K562 (cell line): Measurements from ENCODE around the gene FAM177B.

Experiments used
- NUFIP1 ChIP-seq: fragments of 450-650 bp; IDR thresholded peaks from 2 replicates; pipeline ENCODE4 v1.6.1; 2018; ENCODE audit not compliant: partially characterized antibody
- RFX5 ChIP-seq: IDR thresholded peaks from 2 replicates; pipeline ENCODE4 v1.6.1; 2011; ENCODE audit warnings: low read depth, mild to moderate bottlenecking, improper control_type of control experiment, low read length
- ZBTB43 ChIP-seq: sonication (generic); formaldehyde crosslinking; IDR thresholded peaks from 2 replicates; pipeline ENCODE4 v1.8.0; 2023; ENCODE audit warnings: mild to moderate bottlenecking, missing genetic modification reagents
- TF ChIP-seq, protein P1 (sequence below), 3 experiments: IDR thresholded peaks in 2 of 3; conservative IDR thresholded peaks in 1 of 3; 2 replicates each; pipeline ENCODE4 v1.5.1; 2011 to 2012; ENCODE audit warnings: low read length in 3 of 3, mild to moderate bottlenecking in 3 of 3, control low read depth in 2 of 3, improper control_type of control experiment in 1 of 3, inconsistent platforms in 1 of 3, low read depth in 1 of 3, mixed read lengths in 1 of 3, moderate library complexity in 1 of 3; ENCODE audit not compliant: insufficient read depth in 2 of 3

DNA sequence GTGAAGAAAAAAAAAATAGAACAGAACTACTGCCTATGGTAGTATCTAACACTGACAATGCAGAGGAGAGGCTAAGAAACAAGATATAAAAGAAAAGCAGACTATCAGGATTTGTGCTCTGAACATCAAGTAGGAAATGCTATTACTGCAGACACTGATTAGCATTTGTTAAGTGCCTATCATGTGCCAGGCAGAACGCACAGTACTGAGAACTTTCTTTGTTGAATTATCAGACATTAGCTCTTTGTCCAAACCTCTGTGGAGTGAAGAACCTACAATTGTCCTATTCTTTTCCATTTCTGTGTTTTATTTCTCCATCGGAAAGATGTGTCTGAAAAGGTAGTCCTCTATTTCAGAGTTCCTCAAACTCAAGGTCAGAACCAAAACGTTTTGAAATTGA is 47.4 kb downstream of the FAM177B start:
- TF ChIP-seq, protein P1, sequence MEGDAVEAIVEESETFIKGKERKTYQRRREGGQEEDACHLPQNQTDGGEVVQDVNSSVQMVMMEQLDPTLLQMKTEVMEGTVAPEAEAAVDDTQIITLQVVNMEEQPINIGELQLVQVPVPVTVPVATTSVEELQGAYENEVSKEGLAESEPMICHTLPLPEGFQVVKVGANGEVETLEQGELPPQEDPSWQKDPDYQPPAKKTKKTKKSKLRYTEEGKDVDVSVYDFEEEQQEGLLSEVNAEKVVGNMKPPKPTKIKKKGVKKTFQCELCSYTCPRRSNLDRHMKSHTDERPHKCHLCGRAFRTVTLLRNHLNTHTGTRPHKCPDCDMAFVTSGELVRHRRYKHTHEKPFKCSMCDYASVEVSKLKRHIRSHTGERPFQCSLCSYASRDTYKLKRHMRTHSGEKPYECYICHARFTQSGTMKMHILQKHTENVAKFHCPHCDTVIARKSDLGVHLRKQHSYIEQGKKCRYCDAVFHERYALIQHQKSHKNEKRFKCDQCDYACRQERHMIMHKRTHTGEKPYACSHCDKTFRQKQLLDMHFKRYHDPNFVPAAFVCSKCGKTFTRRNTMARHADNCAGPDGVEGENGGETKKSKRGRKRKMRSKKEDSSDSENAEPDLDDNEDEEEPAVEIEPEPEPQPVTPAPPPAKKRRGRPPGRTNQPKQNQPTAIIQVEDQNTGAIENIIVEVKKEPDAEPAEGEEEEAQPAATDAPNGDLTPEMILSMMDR (IDR thresholded peaks at IDR 0.05 in 2 of 3, conservative IDR thresholded peaks at IDR 0.05 in 1 of 3; ENCODE audit: insufficient read depth in 2 of 3, low read depth in 1 of 3, low read length in 3 of 3) = no peak
- TF ChIP-seq ZBTB43 (CRISPR knock-in tag) = no peak
- TF ChIP-seq NUFIP1 = no peak
- TF ChIP-seq RFX5 = no peak
